HepG2 (cell line): ENCODE measurements around the gene PMM2. TPM values are rescaled to one million over a fixed set of nuclear protein-coding genes. Genes with fewer than 3 reads are reported as not detected.

Experiments
- ATAC-seq: fragments of 200-7000 bp; cut with Tn5 transposase; 3 replicates; pipeline ENCODE4 v1.9.1; 2020; ENCODE audit warnings: mild to moderate bottlenecking, moderate library complexity
- BruUV-seq: library from RNA; stranded (reverse); fragments of 400-500 nt; replicated peaks from 2 replicates; lab custom pipeline; 2021; lab: Mats Ljungman, UMichigan
- CTCF ChIA-PET: fragments of 300-600 bp; formaldehyde crosslinking; extraction: SDS; loops from one replicate; lab custom pipeline; 2021; ENCODE audit warnings: low total read pairs, inconsistent platforms, low intra/inter-chr PET ratio; lab: Yijun Ruan, JAX
- POLR2A ChIA-PET: fragments of 350-600 bp; sonication (Branson Sonifier 250); formaldehyde crosslinking; loops from one replicate; lab custom pipeline; 2020; ENCODE audit warnings: antibody characterized with exemption, inconsistent platforms; lab: Yijun Ruan, JAX
- DNase-seq: peaks from one replicate; pipeline ENCODE4 v3.0.0-alpha.2; 2015; ENCODE audit warnings: low spot score
- FAIRE-seq: peaks from 3 replicates; lab custom pipeline; 2011; peaks lifted over from hg19 to GRCh38; lab: Jason Lieb, UNC
- H2AFZ ChIP-seq: one replicate; pipeline ENCODE4 v1.6.1; 2011; ENCODE audit warnings: low read length, inconsistent platforms
- H3K27ac ChIP-seq: fragments of 300-600 bp; 3 replicates; pipeline ENCODE4 v1.8.0; 2011; ENCODE audit warnings: mixed run types, mild to moderate bottlenecking, mixed read lengths, low read length, inconsistent platforms; ENCODE audit not compliant: insufficient read depth; ENCODE audit errors: extremely low read length
- H3K27me3 ChIP-seq, 2 experiments: fragments of 200-600 bp in 1 of 2; 2 replicates in 1 of 2; 3 replicates in 1 of 2; pipeline versions ENCODE4 v1.6.0 to v1.8.0; 2011; ENCODE audit warnings: low read length in 2 of 2, mild to moderate bottlenecking in 2 of 2, moderate library complexity in 2 of 2, inconsistent platforms in 1 of 2; ENCODE audit not compliant: insufficient read depth in 2 of 2, control insufficient read depth in 1 of 2
- H3K36me3 ChIP-seq, 2 experiments: fragments of 200-600 bp in 1 of 2; replicated peaks in 1 of 2; 2 replicates in 1 of 2; 3 replicates in 1 of 2; pipeline versions ENCODE4 v1.5.1 to v1.8.0; 2011; ENCODE audit warnings: low read length in 2 of 2, inconsistent platforms in 1 of 2; ENCODE audit not compliant: insufficient read depth in 2 of 2, control insufficient read depth in 1 of 2
- H3K4me1 ChIP-seq: 2 replicates; pipeline ENCODE4 v1.5.1; 2012; ENCODE audit warnings: low read length, inconsistent platforms; ENCODE audit not compliant: insufficient read depth
- H3K4me2 ChIP-seq: 2 replicates; pipeline ENCODE4 v1.6.0; 2011; ENCODE audit warnings: low read depth, low read length, inconsistent platforms
- H3K4me3 ChIP-seq, 3 experiments: fragments of 200-600 bp in 1 of 3; sonication (generic), shearing (Covaris generic) in 1 of 3; replicated peaks in 1 of 3; 2 replicates each; pipeline ENCODE4 v1.5.1; 2011 to 2016; ENCODE audit warnings: low read length in 3 of 3, inconsistent platforms in 2 of 3, low read depth in 2 of 3, mild to moderate bottlenecking in 2 of 3, control low read depth in 1 of 3, mixed read lengths in 1 of 3; ENCODE audit not compliant: insufficient read depth in 1 of 3
- H3K79me2 ChIP-seq: one replicate; pipeline ENCODE4 v1.6.1; 2011; ENCODE audit warnings: low read length, inconsistent platforms; ENCODE audit not compliant: insufficient read depth
- H3K9ac ChIP-seq: 2 replicates; pipeline ENCODE4 v1.6.0; 2011; ENCODE audit warnings: mild to moderate bottlenecking, low read depth, low read length, inconsistent platforms; ENCODE audit not compliant: insufficient read depth
- H3K9me3 ChIP-seq: 2 replicates; pipeline ENCODE4 v1.5.1; 2012; ENCODE audit warnings: mild to moderate bottlenecking, low read length
- H4K20me1 ChIP-seq: 2 replicates; pipeline ENCODE4 v1.6.0; 2011; ENCODE audit warnings: inconsistent platforms, mild to moderate bottlenecking, low read length, moderate library complexity; ENCODE audit not compliant: insufficient read depth
- ATAD3A ChIP-seq: sonication (generic); formaldehyde crosslinking; IDR thresholded peaks from 2 replicates; pipeline ENCODE4 v1.4.0; 2020; ENCODE audit warnings: missing genetic modification reagents
- GABPA ChIP-seq, 2 experiments: IDR thresholded peaks; 2 replicates each; pipeline ENCODE4 v1.6.1; 2011 to 2016; ENCODE audit warnings: low read depth in 2 of 2, low read length in 1 of 2, missing biosample characterization in 1 of 2, missing genetic modification characterization in 1 of 2
- HHEX ChIP-seq: IDR thresholded peaks from 2 replicates; pipeline ENCODE4 v1.6.1; 2016; ENCODE audit warnings: control low read depth
- KLF12 ChIP-seq: sonication (generic); formaldehyde crosslinking; IDR thresholded peaks from 2 replicates; pipeline ENCODE4 v1.4.0; 2020; ENCODE audit warnings: missing genetic modification reagents, borderline replicate concordance
- KMT2A ChIP-seq: sonication (generic); formaldehyde crosslinking; IDR thresholded peaks from 2 replicates; pipeline ENCODE4 v1.4.0; 2020; ENCODE audit warnings: missing genetic modification reagents
- NFYC ChIP-seq: IDR thresholded peaks from 2 replicates; pipeline ENCODE4 v1.6.1; 2016; ENCODE audit warnings: missing genetic modification reagents, missing compliant biosample characterization
- POLR2A ChIP-seq, 2 experiments: IDR thresholded peaks; 2 replicates each; pipeline ENCODE4 v1.6.1; 2011; ENCODE audit warnings: low read depth in 2 of 2, low read length in 2 of 2, mild to moderate bottlenecking in 1 of 2, moderate library complexity in 1 of 2; ENCODE audit not compliant: insufficient read depth in 1 of 2
- ZNF513 ChIP-seq: sonication (generic); formaldehyde crosslinking; conservative IDR thresholded peaks from 2 replicates; pipeline ENCODE4 v1.5.0; 2020; ENCODE audit warnings: missing genetic modification reagents
- ZNF549 ChIP-seq: sonication (generic); formaldehyde crosslinking; IDR thresholded peaks from 2 replicates; pipeline ENCODE4 v1.5.0; 2020; ENCODE audit warnings: missing genetic modification reagents
- ZNF607 ChIP-seq: sonication (generic); formaldehyde crosslinking; IDR thresholded peaks from 2 replicates; pipeline ENCODE4 v1.5.1; 2020; ENCODE audit warnings: missing genetic modification reagents, mild to moderate bottlenecking, borderline replicate concordance
- ZNF678 ChIP-seq: sonication (generic); formaldehyde crosslinking; IDR thresholded peaks from 2 replicates; pipeline ENCODE4 v1.4.0; 2020; ENCODE audit warnings: mild to moderate bottlenecking, missing genetic modification reagents
- WGBS: methylation state at CpG from one replicate; pipeline ENCODE4 v1.1.6; 2017; ENCODE audit warnings: low lambda C conversion rate; 5-methylcytosine and 5-hydroxymethylcytosine counted together
- in situ Hi-C: cut with HindIII; loops from 2 replicates; pipeline ENCODE4 v1.10.0; 2017; ENCODE audit warnings: low pct_unique_long_range_greater_than_20kb; ENCODE audit not compliant: extremely low pct_ligation_motif_present
- intact Hi-C: fragments of 100-400 bp; cut with micrococcal nuclease; formaldehyde crosslinking; loops from one replicate; pipeline ENCODE4 v1.10.0; 2022; ENCODE audit not compliant: unreplicated experiment
- polyA plus RNA-seq, 8 experiments: library from polyadenylated mRNA; depleted of rRNA in 3 of 8; stranded (reverse) in 7 of 8; unstranded in 1 of 8; fragments of >200 nt; fragmentation: Illumina TruSeq in 4 of 8; extraction: Trizol in 4 of 8; gene quantifications; 2 replicates each; pipeline versions ENCODE4 v1.2.1 to v1.2.3, GENCODE V29; 2011 to 2016; ENCODE audit warnings: low read depth in 4 of 8, missing spikeins in 1 of 8, mixed read lengths in 1 of 8; ENCODE audit not compliant: insufficient read depth in 1 of 8
- total RNA-seq, 5 experiments: library from RNA; depleted of rRNA; stranded (reverse); fragments of >200 nt; fragmentation: Illumina TruSeq; extraction: Trizol; gene quantifications; 2 replicates each; pipeline ENCODE4 v1.2.3, GENCODE V29; 2016; ENCODE audit warnings: low read depth in 1 of 5
- TF ChIP-seq, protein P1 (sequence below): sonication (generic); formaldehyde crosslinking; conservative IDR thresholded peaks from 2 replicates; pipeline ENCODE4 v1.8.1; 2023; ENCODE audit warnings: missing genetic modification reagents
- TF ChIP-seq, protein P2 (sequence below): sonication (generic); formaldehyde crosslinking; IDR thresholded peaks from 2 replicates; pipeline ENCODE4 v1.8.0; 2022; ENCODE audit warnings: mild to moderate bottlenecking, missing genetic modification reagents
- TF ChIP-seq, protein P3 (sequence below): sonication (generic); formaldehyde crosslinking; IDR thresholded peaks from 2 replicates; pipeline ENCODE4 v1.8.1; 2023; ENCODE audit warnings: mild to moderate bottlenecking, moderate library complexity, missing genetic modification reagents
- TF ChIP-seq, protein P4 (sequence below), 2 experiments: sonication (generic) in 1 of 2; formaldehyde crosslinking in 1 of 2; IDR thresholded peaks; 2 replicates each; pipeline versions ENCODE4 v1.4.0 to v1.6.1; 2018 to 2020; ENCODE audit warnings: missing genetic modification reagents in 2 of 2, borderline replicate concordance in 1 of 2, low read depth in 1 of 2, mild to moderate bottlenecking in 1 of 2, missing biosample characterization in 1 of 2

PMM2 gene
- total and polyA plus RNA-seq, 2 of the 13 experiments (the other 11 are each of a cell fraction or from before 2014, with no cell fraction given) = 52.2 to 93.7 TPM

GRCh38 chr16:8858994-8859912 is 61.6 kb downstream of the PMM2 start:
- Histone ChIP-seq H2AFZ (no peak overlapping the region), H3K27ac (peak overlapping the region; percentile 68), H4K20me1 (peaks cover 36% of the 10 kb centered on the region; the same call in 1 of the 2 replicates), H3K9ac (no peak overlapping the region), H3K27me3 (no peaks in the 10 kb centered on the region), H3K36me3 (peaks cover 37 to 46% of the 10 kb centered on the region in 2 experiments), H3K4me1 (peaks cover 54% of the 10 kb centered on the region), H3K9me3 (no peaks in the 10 kb centered on the region), H3K4me3 (no peak overlapping the region), H3K79me2 (peaks cover 57% of the 10 kb centered on the region), H3K4me2 (no peak overlapping the region)
- POLR2A ChIA-PET = interaction anchor here (0.5 to 3.5 kb wide), 11 partner anchors 7 to 1503 kb away, joined by 3 to 46 read pairs (median 4); partner anchors contain the start of genes CARHSP1, PMM2 and TMEM186
- CTCF ChIA-PET = interaction anchor here (0.9 kb wide), 1 partner anchor 67 kb away, joined by 3 read pairs; no protein-coding TSS in a partner anchor
- ATAC-seq (no peak), DNase-seq (no peak), FAIRE-seq (no peak)
- in situ Hi-C loops (no loop called here), intact Hi-C loops (no loop called here)
- WGBS = 97% methylated on average over 31 of the region's 31 CpGs
- no TSS peak for BruUV-seq
- TF ChIP-seq, protein P1, sequence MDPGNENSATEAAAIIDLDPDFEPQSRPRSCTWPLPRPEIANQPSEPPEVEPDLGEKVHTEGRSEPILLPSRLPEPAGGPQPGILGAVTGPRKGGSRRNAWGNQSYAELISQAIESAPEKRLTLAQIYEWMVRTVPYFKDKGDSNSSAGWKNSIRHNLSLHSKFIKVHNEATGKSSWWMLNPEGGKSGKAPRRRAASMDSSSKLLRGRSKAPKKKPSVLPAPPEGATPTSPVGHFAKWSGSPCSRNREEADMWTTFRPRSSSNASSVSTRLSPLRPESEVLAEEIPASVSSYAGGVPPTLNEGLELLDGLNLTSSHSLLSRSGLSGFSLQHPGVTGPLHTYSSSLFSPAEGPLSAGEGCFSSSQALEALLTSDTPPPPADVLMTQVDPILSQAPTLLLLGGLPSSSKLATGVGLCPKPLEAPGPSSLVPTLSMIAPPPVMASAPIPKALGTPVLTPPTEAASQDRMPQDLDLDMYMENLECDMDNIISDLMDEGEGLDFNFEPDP (CRISPR knock-in tag) = no peak
- TF ChIP-seq GABPA (IDR thresholded peaks at IDR 0.05; ENCODE audit: low read depth, low read length) = no peak
- TF ChIP-seq GABPA (CRISPR knock-in tag; IDR thresholded peaks at IDR 0.05; ENCODE audit: low read depth) = no peak
- TF ChIP-seq HHEX (CRISPR knock-in tag) = no peak
- no peak for TF ChIP-seq ZNF549 (CRISPR knock-in tag)
- TF ChIP-seq ZNF678 (CRISPR knock-in tag) = no peak
- TF ChIP-seq, protein P2, sequence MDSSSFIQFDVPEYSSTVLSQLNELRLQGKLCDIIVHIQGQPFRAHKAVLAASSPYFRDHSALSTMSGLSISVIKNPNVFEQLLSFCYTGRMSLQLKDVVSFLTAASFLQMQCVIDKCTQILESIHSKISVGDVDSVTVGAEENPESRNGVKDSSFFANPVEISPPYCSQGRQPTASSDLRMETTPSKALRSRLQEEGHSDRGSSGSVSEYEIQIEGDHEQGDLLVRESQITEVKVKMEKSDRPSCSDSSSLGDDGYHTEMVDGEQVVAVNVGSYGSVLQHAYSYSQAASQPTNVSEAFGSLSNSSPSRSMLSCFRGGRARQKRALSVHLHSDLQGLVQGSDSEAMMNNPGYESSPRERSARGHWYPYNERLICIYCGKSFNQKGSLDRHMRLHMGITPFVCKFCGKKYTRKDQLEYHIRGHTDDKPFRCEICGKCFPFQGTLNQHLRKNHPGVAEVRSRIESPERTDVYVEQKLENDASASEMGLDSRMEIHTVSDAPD = no peak
- no peak for TF ChIP-seq NFYC (CRISPR knock-in tag)
- TF ChIP-seq ZNF513 (CRISPR knock-in tag) = 0 out of 2 replicates have a peak, but pooled peaks have one; percentile 28
- TF ChIP-seq KLF12 = no peak
- 0 out of 2 replicates have a peak, but pooled peaks have one; percentile 16 for TF ChIP-seq ATAD3A (CRISPR knock-in tag)
- TF ChIP-seq, protein P3, sequence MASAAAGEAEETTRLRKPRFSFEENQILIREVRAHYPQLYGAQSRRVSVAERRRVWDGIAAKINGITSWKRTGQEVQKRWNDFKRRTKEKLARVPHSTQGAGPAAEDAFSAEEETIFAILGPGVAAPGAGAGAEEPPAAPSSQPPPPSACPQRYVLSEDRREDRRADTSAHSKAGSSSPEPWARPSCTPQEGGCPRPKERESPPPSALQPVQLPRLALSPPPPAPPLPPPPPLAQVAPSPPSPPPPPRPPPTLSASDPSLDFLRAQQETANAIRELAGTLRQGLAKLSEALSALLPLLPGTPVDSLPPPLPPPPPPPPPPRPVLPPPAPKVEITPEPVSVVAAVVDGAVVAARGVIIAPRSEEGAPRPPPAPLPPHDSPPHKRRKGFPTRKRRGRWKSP (CRISPR knock-in tag) = no peak
- 0 out of 2 replicates have a peak, but pooled peaks have one; percentile 19 for TF ChIP-seq KMT2A (CRISPR knock-in tag)
- TF ChIP-seq, protein P4, sequence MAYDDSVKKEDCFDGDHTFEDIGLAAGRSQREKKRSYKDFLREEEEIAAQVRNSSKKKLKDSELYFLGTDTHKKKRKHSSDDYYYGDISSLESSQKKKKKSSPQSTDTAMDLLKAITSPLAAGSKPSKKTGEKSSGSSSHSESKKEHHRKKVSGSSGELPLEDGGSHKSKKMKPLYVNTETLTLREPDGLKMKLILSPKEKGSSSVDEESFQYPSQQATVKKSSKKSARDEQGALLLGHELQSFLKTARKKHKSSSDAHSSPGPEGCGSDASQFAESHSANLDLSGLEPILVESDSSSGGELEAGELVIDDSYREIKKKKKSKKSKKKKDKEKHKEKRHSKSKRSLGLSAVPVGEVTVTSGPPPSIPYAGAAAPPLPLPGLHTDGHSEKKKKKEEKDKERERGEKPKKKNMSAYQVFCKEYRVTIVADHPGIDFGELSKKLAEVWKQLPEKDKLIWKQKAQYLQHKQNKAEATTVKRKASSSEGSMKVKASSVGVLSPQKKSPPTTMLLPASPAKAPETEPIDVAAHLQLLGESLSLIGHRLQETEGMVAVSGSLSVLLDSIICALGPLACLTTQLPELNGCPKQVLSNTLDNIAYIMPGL (CRISPR knock-in tag; IDR thresholded peaks at IDR 0.05; ENCODE audit: borderline replicate concordance in 1 of 2, low read depth in 1 of 2) = no peak
- peak in 1 of 2 experiments; percentile 44; a peak in 2 of 4 replicates for TF ChIP-seq POLR2A (IDR thresholded peaks at IDR 0.05; ENCODE audit: insufficient read depth in 1 of 2, low read depth in 2 of 2, low read length in 2 of 2)
- 0 out of 2 replicates have a peak, but pooled peaks have one; percentile 29 for TF ChIP-seq ZNF607
